ENCODE data around the gene SART3. TPM values are rescaled to one million over a fixed set of nuclear protein-coding genes. Genes with fewer than 3 reads are reported as not detected.
"Not testable (repeated sequence)": the region's sequence is repeated elsewhere in the genome, so short reads cannot be mapped to it uniquely, and the experiment has no call there.

The SART3 gene
- total and polyA plus RNA-seq, 7 experiments from 2014 or later, result 34.3 to 99.3 (median 85.2) TPM

DNA sequence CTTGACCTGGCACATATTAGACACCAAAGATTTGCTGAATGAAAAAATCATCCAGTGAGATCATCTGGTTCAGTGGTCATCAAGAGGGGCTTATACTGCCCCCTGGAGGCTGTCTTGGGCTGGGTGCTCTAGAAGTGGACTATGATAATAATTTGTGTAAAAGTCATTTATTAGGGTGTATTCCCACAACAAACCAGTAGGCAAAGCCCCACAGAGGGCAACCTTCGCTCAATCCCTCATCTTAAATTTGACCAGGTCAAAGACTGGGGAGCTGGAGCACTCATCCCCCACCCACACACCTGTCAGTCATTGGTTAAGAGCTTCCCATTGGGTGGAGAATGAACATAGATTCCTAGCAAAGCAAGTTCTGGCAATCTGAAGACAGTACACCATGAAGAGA lies 65.9 kb downstream of the SART3 start:
- no peak overlapping the region for H3K4me3 Mint-ChIP-seq
- peaks cover 20 to 52% (median 42%) of the 10 kb centered on the region in 5 donors for H3K27me3 Mint-ChIP-seq
- peaks cover 0 to 5% (median 0%) of the 10 kb centered on the region in 5 donors for H3K36me3 Mint-ChIP-seq

DNA sequence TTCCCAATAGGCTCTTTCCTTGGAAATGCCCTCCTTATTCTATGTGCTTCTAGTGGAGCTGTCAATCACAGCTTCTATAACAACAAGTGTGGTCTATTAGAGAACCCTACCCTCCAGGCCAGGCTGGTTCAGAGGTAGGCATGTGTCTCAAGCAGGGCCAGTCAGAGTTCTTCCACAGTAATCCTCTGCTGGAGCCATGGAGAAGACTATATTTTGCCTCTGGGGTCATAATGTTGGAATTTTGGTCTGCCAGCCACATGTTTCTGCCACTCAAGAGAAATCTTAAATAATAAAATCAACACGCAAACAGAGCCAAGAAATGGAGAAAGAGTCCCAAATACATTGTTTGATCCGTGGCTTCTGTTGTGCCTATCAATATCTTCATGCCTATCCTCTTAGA lies 69.7 kb downstream of the SART3 start:
- Mint-ChIP-seq H3K36me3 (peaks cover 0 to 8% (median 6%) of the 10 kb centered on the region in 5 donors), H3K9me3 (peaks cover 4 to 24% (median 7%) of the 10 kb centered on the region in 11 donors), H3K27ac (no peak overlapping the region), H3K27me3 (peaks cover 20 to 64% (median 47%) of the 10 kb centered on the region in 5 donors), H3K4me3 (no peak overlapping the region), H3K4me1 (no peaks in the 10 kb centered on the region)
- H3K4me1 ChIP-seq (ENCODE audit: control insufficient read depth in 2 of 2, insufficient read depth in 2 of 2, low read length in 2 of 2), result no peaks in the 10 kb centered on the region
- no peaks in the 10 kb centered on the region for H3K27me3 ChIP-seq (ENCODE audit: control insufficient read depth in 2 of 2, insufficient read depth in 2 of 2, low read length in 2 of 2)
- H3K9me3 ChIP-seq (ENCODE audit: control insufficient read depth in 2 of 3, low read length in 3 of 3), result no peaks in the 10 kb centered on the region
- DNase-seq (no peak), ATAC-seq (no peak)
- ChIA-PET POLR2A (no interaction called here), CTCF (no interaction called here)
- no peaks in the 10 kb centered on the region for H3K36me3 ChIP-seq (ENCODE audit: control insufficient read depth in 2 of 3, insufficient read depth in 3 of 3, low read length in 3 of 3)
- H3K4me3 ChIP-seq (ENCODE audit: low read length), result no peak overlapping the region
- intact Hi-C loops (cut with micrococcal nuclease), result no loop called here
- H3K27ac ChIP-seq (ENCODE audit: low read depth, low read length), result no peak overlapping the region

More for the DNA sequence above, 65.9 kb downstream of the SART3 start:
- H3K4me1 ChIP-seq (ENCODE audit: control insufficient read depth in 2 of 2, insufficient read depth in 2 of 2, low read length in 2 of 2), result no peaks in the 10 kb centered on the region
- H3K4me3 ChIP-seq (ENCODE audit: low read length), result no peak overlapping the region
- no peaks in the 10 kb centered on the region for H3K9me3 ChIP-seq (ENCODE audit: control insufficient read depth in 2 of 3, low read length in 3 of 3)
- ChIA-PET CTCF (no interaction called here), POLR2A (no interaction called here)
- H3K27ac Mint-ChIP-seq, result no peak overlapping the region
- H3K27me3 ChIP-seq (ENCODE audit: control insufficient read depth in 2 of 2, insufficient read depth in 2 of 2, low read length in 2 of 2), result no peaks in the 10 kb centered on the region
- no peaks in the 10 kb centered on the region for H3K4me1 Mint-ChIP-seq
- H3K9me3 Mint-ChIP-seq, result peaks cover 0 to 8% (median 0%) of the 10 kb centered on the region in 11 donors
- H3K36me3 ChIP-seq (ENCODE audit: control insufficient read depth in 2 of 3, insufficient read depth in 3 of 3, low read length in 3 of 3), result no peaks in the 10 kb centered on the region
- no peak overlapping the region for H3K27ac ChIP-seq (ENCODE audit: low read depth, low read length)
- peak; percentile 60 for ATAC-seq
- intact Hi-C loops (cut with micrococcal nuclease), result no loop called here
- no peak for DNase-seq

GRCh38 chr12:108487029-108487428 lies 73.9 kb downstream of the SART3 start:
- H3K27me3 ChIP-seq (ENCODE audit: control insufficient read depth in 2 of 2, insufficient read depth in 2 of 2, low read length in 2 of 2); POLR2A ChIA-PET; H3K36me3 Mint-ChIP-seq; H3K4me3 ChIP-seq (ENCODE audit: low read length); H3K27ac Mint-ChIP-seq; DNase-seq; H3K27ac ChIP-seq (ENCODE audit: low read depth, low read length); intact Hi-C loops (cut with micrococcal nuclease); ATAC-seq; H3K9me3 ChIP-seq (ENCODE audit: control insufficient read depth in 2 of 3, low read length in 3 of 3); H3K4me1 ChIP-seq (ENCODE audit: control insufficient read depth in 2 of 2, insufficient read depth in 2 of 2, low read length in 2 of 2); H3K4me3 Mint-ChIP-seq; H3K4me1 Mint-ChIP-seq; CTCF ChIA-PET; H3K36me3 ChIP-seq (ENCODE audit: control insufficient read depth in 2 of 3, insufficient read depth in 3 of 3, low read length in 3 of 3): not testable (repeated sequence)
- H3K9me3 Mint-ChIP-seq, result peaks cover 4 to 17% (median 7%) of the 10 kb centered on the region in 11 donors
- peaks cover 4 to 59% (median 49%) of the 10 kb centered on the region in 5 donors for H3K27me3 Mint-ChIP-seq

- H3K27ac Mint-ChIP-seq; POLR2A ChIA-PET; H3K27me3 ChIP-seq (ENCODE audit: control insufficient read depth in 2 of 2, insufficient read depth in 2 of 2, low read length in 2 of 2); intact Hi-C loops (cut with micrococcal nuclease); H3K36me3 ChIP-seq (ENCODE audit: control insufficient read depth in 2 of 3, insufficient read depth in 3 of 3, low read length in 3 of 3); DNase-seq; H3K4me1 Mint-ChIP-seq; ATAC-seq; H3K9me3 ChIP-seq (ENCODE audit: control insufficient read depth in 2 of 3, low read length in 3 of 3); H3K36me3 Mint-ChIP-seq; CTCF ChIA-PET; H3K4me3 Mint-ChIP-seq; H3K4me1 ChIP-seq (ENCODE audit: control insufficient read depth in 2 of 2, insufficient read depth in 2 of 2, low read length in 2 of 2); H3K4me3 ChIP-seq (ENCODE audit: low read length); H3K27ac ChIP-seq (ENCODE audit: low read depth, low read length): not testable (repeated sequence)
- H3K27me3 Mint-ChIP-seq, result peaks cover 0 to 66% (median 53%) of the 10 kb centered on the region in 5 donors
- H3K9me3 Mint-ChIP-seq, result peaks cover 3 to 17% (median 7%) of the 10 kb centered on the region in 11 donors
Measured at GRCh38 chr12:108485371-108485770, 75.6 kb downstream of the SART3 start.

DNA sequence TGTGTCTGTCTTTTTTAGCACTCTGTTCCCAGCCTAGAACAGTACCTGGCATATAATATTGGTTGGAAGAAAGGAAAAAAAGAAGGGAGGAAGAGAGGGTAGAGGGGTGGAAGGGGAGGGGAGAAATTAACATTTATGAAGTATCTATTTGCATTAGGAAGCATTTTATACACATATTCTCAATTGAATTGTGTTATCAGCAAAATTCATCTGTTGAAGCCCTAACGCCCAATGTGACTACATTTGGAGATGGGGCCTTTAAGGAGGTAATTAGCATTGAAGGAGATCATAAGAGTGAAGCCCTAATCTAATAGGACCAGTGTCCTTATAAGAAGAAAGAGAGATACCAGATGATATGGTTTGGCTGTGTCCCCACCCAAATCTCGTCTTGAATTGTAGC lies 76.1 kb downstream of the SART3 start:
- Histone ChIP-seq H3K27ac (ENCODE audit: low read depth, low read length) (no peak overlapping the region), H3K36me3 (ENCODE audit: control insufficient read depth in 2 of 3, insufficient read depth in 3 of 3, low read length in 3 of 3) (no peaks in the 10 kb centered on the region), H3K27me3 (ENCODE audit: control insufficient read depth in 2 of 2, insufficient read depth in 2 of 2, low read length in 2 of 2) (no peaks in the 10 kb centered on the region), H3K4me1 (ENCODE audit: control insufficient read depth in 2 of 2, insufficient read depth in 2 of 2, low read length in 2 of 2) (no peaks in the 10 kb centered on the region), H3K9me3 (ENCODE audit: control insufficient read depth in 2 of 3, low read length in 3 of 3) (no peaks in the 10 kb centered on the region), H3K4me3 (ENCODE audit: low read length) (no peak overlapping the region)
- Mint-ChIP-seq H3K36me3 (peaks cover 0 to 6% (median 4%) of the 10 kb centered on the region in 5 donors), H3K4me1 (no peaks in the 10 kb centered on the region), H3K4me3 (no peak overlapping the region), H3K27me3 (peaks cover 0 to 71% (median 57%) of the 10 kb centered on the region in 5 donors), H3K9me3 (peaks cover 3 to 17% (median 7%) of the 10 kb centered on the region in 11 donors), H3K27ac (no peak overlapping the region)
- intact Hi-C loops (cut with micrococcal nuclease), result no loop called here
- ATAC-seq (no peak), DNase-seq (no peak)
- POLR2A ChIA-PET, result no interaction called here
- CTCF ChIA-PET, result no interaction called here

DNA sequence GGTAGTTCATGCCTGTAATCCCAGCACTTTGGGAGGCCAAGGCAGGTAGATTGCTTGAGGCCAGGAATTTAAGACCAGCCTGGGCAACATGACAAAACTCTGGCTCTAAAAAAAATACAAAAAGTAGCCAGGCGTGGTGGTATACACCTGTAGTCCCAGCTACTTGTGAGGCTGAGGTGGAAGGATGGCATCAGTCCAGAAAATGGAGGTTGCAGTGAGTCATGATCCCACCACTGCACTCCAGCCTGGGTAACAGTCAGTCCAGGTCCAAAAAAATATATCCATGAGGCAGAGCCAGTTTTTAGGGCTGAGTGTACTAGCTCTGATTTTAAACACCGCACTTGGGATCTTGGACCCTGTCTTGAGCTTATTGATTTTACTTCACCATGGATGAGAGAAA lies 76.5 kb downstream of the SART3 start:
- H3K9me3 Mint-ChIP-seq, result peaks cover 3 to 17% (median 7%) of the 10 kb centered on the region in 11 donors
- POLR2A ChIA-PET, result no interaction called here
- Histone ChIP-seq H3K4me1 (ENCODE audit: control insufficient read depth in 2 of 2, insufficient read depth in 2 of 2, low read length in 2 of 2) (no peaks in the 10 kb centered on the region), H3K36me3 (ENCODE audit: control insufficient read depth in 2 of 3, insufficient read depth in 3 of 3, low read length in 3 of 3) (no peaks in the 10 kb centered on the region), H3K27ac (ENCODE audit: low read depth, low read length) (no peak overlapping the region), H3K4me3 (ENCODE audit: low read length) (no peak overlapping the region), H3K27me3 (ENCODE audit: control insufficient read depth in 2 of 2, insufficient read depth in 2 of 2, low read length in 2 of 2) (no peaks in the 10 kb centered on the region), H3K9me3 (ENCODE audit: control insufficient read depth in 2 of 3, low read length in 3 of 3) (no peaks in the 10 kb centered on the region)
- CTCF ChIA-PET, result no interaction called here
- no peak overlapping the region for H3K27ac Mint-ChIP-seq
- DNase-seq (no peak), ATAC-seq (no peak)
- intact Hi-C loops (cut with micrococcal nuclease), result no loop called here
- peaks cover 0 to 75% (median 57%) of the 10 kb centered on the region in 5 donors for H3K27me3 Mint-ChIP-seq
- no peaks in the 10 kb centered on the region for H3K4me1 Mint-ChIP-seq
- H3K4me3 Mint-ChIP-seq, result no peak overlapping the region
- peaks cover 0 to 6% (median 4%) of the 10 kb centered on the region in 5 donors for H3K36me3 Mint-ChIP-seq

GRCh38 chr12:108483213-108484059 lies 77.5 kb downstream of the SART3 start:
- POLR2A ChIA-PET, result no interaction called here
- H3K27me3 ChIP-seq (ENCODE audit: control insufficient read depth in 2 of 2, insufficient read depth in 2 of 2, low read length in 2 of 2), result no peaks in the 10 kb centered on the region
- intact Hi-C loops (cut with micrococcal nuclease), result no loop called here
- H3K4me1 ChIP-seq (ENCODE audit: control insufficient read depth in 2 of 2, insufficient read depth in 2 of 2, low read length in 2 of 2), result no peaks in the 10 kb centered on the region
- H3K27me3 Mint-ChIP-seq, result peaks cover 0 to 67% (median 54%) of the 10 kb centered on the region in 5 donors
- no peaks in the 10 kb centered on the region for H3K9me3 ChIP-seq (ENCODE audit: control insufficient read depth in 2 of 3, low read length in 3 of 3)
- H3K4me3 Mint-ChIP-seq, result no peak overlapping the region
- no peak for ATAC-seq
- H3K27ac ChIP-seq (ENCODE audit: low read depth, low read length), result no peak overlapping the region
- no peak for DNase-seq
- H3K36me3 ChIP-seq (ENCODE audit: control insufficient read depth in 2 of 3, insufficient read depth in 3 of 3, low read length in 3 of 3), result no peaks in the 10 kb centered on the region
- H3K4me1 Mint-ChIP-seq, result no peaks in the 10 kb centered on the region
- CTCF ChIA-PET, result no interaction called here
- no peak overlapping the region for H3K27ac Mint-ChIP-seq
- peaks cover 3 to 17% (median 7%) of the 10 kb centered on the region in 11 donors for H3K9me3 Mint-ChIP-seq
- H3K4me3 ChIP-seq (ENCODE audit: low read length), result no peak overlapping the region
- peaks cover 0 to 6% (median 4%) of the 10 kb centered on the region in 5 donors for H3K36me3 Mint-ChIP-seq
